ENCODE measurements around the gene TCL1A. TPM values are rescaled to one million over a fixed set of nuclear protein-coding genes. Genes with fewer than 3 reads are reported as not detected.

Gene TCL1A
- total RNA-seq, 2 donors from 2014 or later = not detected

DNA sequence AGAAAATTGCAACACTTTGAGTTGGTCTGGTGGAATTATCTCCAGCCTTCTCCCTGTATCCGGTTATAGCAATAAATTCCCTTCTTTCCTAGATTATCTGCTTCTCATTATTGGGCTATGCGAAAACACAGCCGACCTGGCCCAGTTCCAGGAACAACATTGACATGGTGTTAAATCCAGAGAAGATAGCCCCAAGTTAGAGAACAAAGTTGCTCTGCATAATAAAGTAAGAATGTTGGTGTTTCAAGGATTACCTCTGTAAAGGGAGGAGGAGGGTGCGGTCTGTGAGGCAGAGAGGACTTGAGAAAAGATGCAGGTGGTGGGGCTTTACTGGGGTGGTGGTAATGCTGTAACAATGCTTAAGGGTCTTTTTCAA lies 12.1 kb downstream of the TCL1A start:
- no peaks in the 10 kb centered on the region for H3K36me3 ChIP-seq (replicated peaks in 1 of 2; ENCODE audit: insufficient read depth in 1 of 2, low read depth in 2 of 2)
- peak in 2 of 4 donors; percentile 25 to 50 for DNase-seq

DNA sequence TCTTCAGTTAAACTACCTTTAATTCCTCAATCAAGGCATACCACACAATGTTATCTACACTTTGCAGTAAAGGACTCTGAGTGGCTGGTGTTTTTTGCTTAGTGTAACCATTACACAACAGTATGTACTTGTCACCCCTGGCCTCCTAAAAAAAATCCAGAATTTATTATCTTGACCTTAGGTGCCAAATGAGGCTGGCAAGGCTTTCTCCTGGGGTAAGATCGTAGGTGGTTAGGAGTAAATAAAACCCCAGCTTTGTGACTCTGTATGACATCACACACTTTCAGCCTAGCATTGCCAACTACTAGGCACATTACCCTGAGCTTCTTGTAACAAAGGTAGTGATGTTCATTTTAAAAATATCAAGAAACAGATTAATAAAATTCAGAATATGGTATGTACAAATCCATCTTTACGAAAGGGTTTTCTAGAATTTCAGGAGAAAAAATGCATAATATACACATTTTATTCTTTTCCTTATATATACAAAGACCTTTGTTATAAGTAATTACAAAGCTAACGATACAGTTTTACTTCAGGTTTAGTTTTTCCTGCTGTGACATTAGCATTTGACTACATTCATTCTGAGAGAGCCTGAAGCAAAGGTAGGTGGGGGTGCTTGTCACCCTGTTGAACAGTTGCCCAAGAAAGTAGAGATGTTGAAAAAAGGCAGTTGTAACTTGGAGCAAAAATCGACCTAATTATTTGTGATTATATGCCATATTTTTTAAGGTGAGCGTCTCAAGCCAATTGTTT lies 13.5 kb downstream of the TCL1A start:
- TF ChIP-seq POLR2A (IDR thresholded peaks at IDR 0.05) = no peak
- no peak for TF ChIP-seq CTCF (IDR thresholded peaks at IDR 0.05)
- DNase-seq (no peak), ATAC-seq (no peak)
- intact Hi-C loops (cut with DNase I) = no loop called here
- Histone ChIP-seq H3K4me1 (no peaks in the 10 kb centered on the region), H3K27me3 (no peaks in the 10 kb centered on the region), H3K27ac (no peak overlapping the region), H3K9me3 (no peaks in the 10 kb centered on the region), H3K36me3 (replicated peaks in 1 of 2; ENCODE audit: insufficient read depth in 1 of 2, low read depth in 2 of 2) (no peaks in the 10 kb centered on the region), H3K4me3 (no peak overlapping the region)
- WGBS, 2 donors = 59 to 63% methylated on average over 5 of the region's 5 CpGs

More for the DNA sequence above, 12.1 kb downstream of the TCL1A start:
- no peaks in the 10 kb centered on the region for H3K27me3 ChIP-seq
- no peak for ATAC-seq
- 17 to 25% methylated on average over 4 of the region's 4 CpGs for WGBS, 2 donors
- TF ChIP-seq POLR2A (IDR thresholded peaks at IDR 0.05) (no peak), CTCF (IDR thresholded peaks at IDR 0.05) (no peak)
- H3K4me3 ChIP-seq = no peak overlapping the region
- H3K27ac ChIP-seq = no peak overlapping the region
- intact Hi-C loops (cut with DNase I) = no loop called here
- no peaks in the 10 kb centered on the region for H3K9me3 ChIP-seq
- H3K4me1 ChIP-seq = no peaks in the 10 kb centered on the region

DNA sequence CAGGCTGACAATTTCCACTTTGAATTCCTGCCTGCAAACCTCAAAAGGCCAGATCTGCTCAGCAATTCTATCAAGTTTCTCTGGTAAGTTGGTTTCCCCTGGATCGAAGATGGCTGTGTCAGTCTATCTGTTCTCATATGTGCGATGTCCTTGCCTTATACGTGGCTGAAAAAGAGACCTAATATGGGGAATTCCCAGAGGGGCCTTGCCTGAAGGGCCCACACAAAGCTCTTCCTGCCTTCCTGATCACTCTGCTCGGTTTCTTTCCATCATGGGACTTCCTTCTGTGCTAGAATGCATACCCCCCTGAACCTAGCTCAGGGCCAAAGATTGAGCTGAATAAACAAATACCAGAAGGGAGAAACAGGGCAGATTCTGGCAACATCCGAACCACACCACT lies 14.5 kb downstream of the TCL1A start:
- no peaks in the 10 kb centered on the region for H3K4me1 ChIP-seq
- DNase-seq = no peak
- ATAC-seq = no peak
- intact Hi-C loops (cut with DNase I) = no loop called here
- TF ChIP-seq CTCF (IDR thresholded peaks at IDR 0.05) (no peak), POLR2A (IDR thresholded peaks at IDR 0.05) (no peak)
- no peaks in the 10 kb centered on the region for H3K36me3 ChIP-seq (replicated peaks in 1 of 2; ENCODE audit: insufficient read depth in 1 of 2, low read depth in 2 of 2)
- no peaks in the 10 kb centered on the region for H3K9me3 ChIP-seq
- no peak overlapping the region for H3K4me3 ChIP-seq
- H3K27ac ChIP-seq = no peak overlapping the region
- WGBS, 2 donors = 64 to 68% methylated on average over 5 of the region's 5 CpGs
- no peaks in the 10 kb centered on the region for H3K27me3 ChIP-seq

DNA sequence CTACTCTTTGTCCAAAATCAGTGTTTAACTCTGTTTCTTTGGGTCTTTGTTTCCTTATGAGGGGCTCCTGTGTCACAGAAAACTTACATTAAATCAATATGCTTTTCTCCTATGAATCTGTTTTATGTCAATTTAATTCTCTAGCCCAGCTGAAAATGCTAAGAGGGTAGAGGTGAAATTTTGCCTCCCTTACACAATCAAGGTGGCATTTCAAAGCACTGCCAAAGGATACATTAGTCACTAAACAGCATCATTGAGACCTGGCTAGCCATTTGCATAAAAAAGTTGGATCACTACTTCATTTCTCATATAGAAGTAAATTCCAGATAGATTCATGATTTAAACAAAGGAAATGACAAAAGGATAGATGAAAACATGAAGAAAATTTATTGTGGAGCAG lies 15.6 kb downstream of the TCL1A start:
- no peak overlapping the region for H3K27ac ChIP-seq
- ATAC-seq = no peak
- H3K4me1 ChIP-seq = no peaks in the 10 kb centered on the region
- intact Hi-C loops (cut with DNase I) = no loop called here
- DNase-seq = no peak
- H3K27me3 ChIP-seq = no peaks in the 10 kb centered on the region
- no peak for TF ChIP-seq POLR2A (IDR thresholded peaks at IDR 0.05)
- no peak for TF ChIP-seq CTCF (IDR thresholded peaks at IDR 0.05)
- no peak overlapping the region for H3K4me3 ChIP-seq
- H3K36me3 ChIP-seq (replicated peaks in 1 of 2; ENCODE audit: insufficient read depth in 1 of 2, low read depth in 2 of 2) = no peaks in the 10 kb centered on the region
- no peaks in the 10 kb centered on the region for H3K9me3 ChIP-seq

DNA sequence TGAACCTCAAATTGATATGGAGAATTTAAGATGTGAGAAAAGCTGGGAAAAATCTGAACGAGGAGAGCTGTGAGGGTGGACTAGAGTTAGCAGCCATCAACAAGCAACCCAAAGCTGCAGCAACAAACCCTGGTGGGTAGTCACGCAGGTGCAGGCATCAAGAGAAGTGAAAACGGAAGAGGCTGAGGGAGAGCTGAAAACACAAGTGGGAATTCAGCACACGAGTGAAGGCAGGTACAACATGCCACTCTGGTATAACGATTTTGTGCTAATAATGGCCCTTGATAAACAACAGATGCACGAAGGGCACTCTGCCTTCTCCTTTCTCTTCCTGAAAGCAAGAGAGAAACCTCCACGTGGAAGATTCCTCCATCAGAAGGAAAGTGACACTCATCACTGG lies 16.2 kb downstream of the TCL1A start:
- TF ChIP-seq POLR2A (IDR thresholded peaks at IDR 0.05) = no peak
- no peak for TF ChIP-seq CTCF (IDR thresholded peaks at IDR 0.05)
- DNase-seq (no peak), ATAC-seq (no peak)
- Histone ChIP-seq H3K27me3 (no peaks in the 10 kb centered on the region), H3K27ac (no peak overlapping the region), H3K9me3 (no peaks in the 10 kb centered on the region), H3K4me1 (no peaks in the 10 kb centered on the region), H3K4me3 (no peak overlapping the region), H3K36me3 (replicated peaks in 1 of 2; ENCODE audit: insufficient read depth in 1 of 2, low read depth in 2 of 2) (no peaks in the 10 kb centered on the region)
- 33 to 52% methylated on average over 7 of the region's 7 CpGs for WGBS, 2 donors
- intact Hi-C loops (cut with DNase I) = no loop called here
